OCI-LY1 (cell line): ENCODE results near the gene JUN.

Experiments used
- CTCF ChIP-seq: fragments of 200-600 bp; sonication (generic), shearing (Covaris generic); IDR thresholded peaks from 2 replicates; pipeline ENCODE4 v1.5.1; 2017; ENCODE audit warnings: mild to moderate bottlenecking, antibody characterized with exemption, low read length, moderate library complexity, mixed read lengths
- EZH2 ChIP-seq: fragments of 200-600 bp; sonication (generic), shearing (Covaris generic); IDR thresholded peaks from 2 replicates; pipeline ENCODE4 v1.8.0; 2017; ENCODE audit warnings: borderline replicate concordance, mixed run types, mild to moderate bottlenecking, antibody characterized with exemption, low read length, moderate library complexity, mixed read lengths

GRCh38 chr1:58813361-58813760 is 29.5 kb upstream of the JUN start:
- TF ChIP-seq CTCF (no peak), EZH2 (no peak)
